Measurements from ENCODE around the gene UBE2D4. TPM values are rescaled to one million over a fixed set of nuclear protein-coding genes. Genes with fewer than 3 reads are reported as not detected.
"Not testable (repeated sequence)": the region's sequence is repeated elsewhere in the genome, so short reads cannot be mapped to it uniquely, and the experiment has no call there.

The UBE2D4 gene
- total and polyA plus RNA-seq, 4 experiments from 2014 or later: 10.9 to 21.9 (median 13.8) TPM

GRCh38 chr7:43898571-43898970 lies 27.7 kb upstream of the UBE2D4 start:
- intact Hi-C loops (cut with micrococcal nuclease); H3K9me3 ChIP-seq (ENCODE audit: control insufficient read depth in 1 of 2, low read length in 2 of 2); H3K9me3 Mint-ChIP-seq; H3K36me3 ChIP-seq (ENCODE audit: insufficient read depth, low read length); CTCF ChIA-PET (ENCODE audit: partially characterized antibody); H3K27me3 Mint-ChIP-seq; H3K4me3 Mint-ChIP-seq; DNase-seq; H3K27me3 ChIP-seq (ENCODE audit: insufficient read depth, low read length); H3K27ac Mint-ChIP-seq; H3K4me3 ChIP-seq (ENCODE audit: low read length in 2 of 2); H3K4me1 ChIP-seq (ENCODE audit: insufficient read depth, low read length); H3K27ac ChIP-seq (ENCODE audit: low read depth, low read length); POLR2A ChIA-PET (ENCODE audit: partially characterized antibody): not testable (repeated sequence)
- Mint-ChIP-seq H3K36me3 (peaks cover 9 to 18% of the 10 kb centered on the region in 2 donors), H3K4me1 (peaks cover 14 to 36% (median 29%) of the 10 kb centered on the region in 4 donors)

GRCh38 chr7:43902542-43903054 lies 23.6 kb upstream of the UBE2D4 start:
- peak overlapping the region in 2 of 7 donors; percentile 12 to 19 for H3K27ac Mint-ChIP-seq
- intact Hi-C loops (cut with micrococcal nuclease): no loop called here
- H3K36me3 Mint-ChIP-seq: peaks cover 3 to 6% of the 10 kb centered on the region in 2 donors
- Histone ChIP-seq H3K4me1 (ENCODE audit: insufficient read depth, low read length) (peaks cover 28% of the 10 kb centered on the region), H3K4me3 (ENCODE audit: low read length in 2 of 2) (no peak overlapping the region), H3K9me3 (ENCODE audit: control insufficient read depth in 1 of 2, low read length in 2 of 2) (no peaks in the 10 kb centered on the region), H3K27me3 (ENCODE audit: insufficient read depth, low read length) (no peaks in the 10 kb centered on the region), H3K27ac (ENCODE audit: low read depth, low read length) (no peak overlapping the region), H3K36me3 (ENCODE audit: insufficient read depth, low read length) (peaks cover 4% of the 10 kb centered on the region)
- H3K27me3 Mint-ChIP-seq: no peaks in the 10 kb centered on the region
- DNase-seq: no peak
- no peaks in the 10 kb centered on the region for H3K9me3 Mint-ChIP-seq
- H3K4me1 Mint-ChIP-seq: peaks cover 22 to 44% (median 37%) of the 10 kb centered on the region in 4 donors
- no peak overlapping the region for H3K4me3 Mint-ChIP-seq
- POLR2A ChIA-PET (ENCODE audit: partially characterized antibody): no interaction called here
- CTCF ChIA-PET (ENCODE audit: partially characterized antibody): no interaction called here

DNA sequence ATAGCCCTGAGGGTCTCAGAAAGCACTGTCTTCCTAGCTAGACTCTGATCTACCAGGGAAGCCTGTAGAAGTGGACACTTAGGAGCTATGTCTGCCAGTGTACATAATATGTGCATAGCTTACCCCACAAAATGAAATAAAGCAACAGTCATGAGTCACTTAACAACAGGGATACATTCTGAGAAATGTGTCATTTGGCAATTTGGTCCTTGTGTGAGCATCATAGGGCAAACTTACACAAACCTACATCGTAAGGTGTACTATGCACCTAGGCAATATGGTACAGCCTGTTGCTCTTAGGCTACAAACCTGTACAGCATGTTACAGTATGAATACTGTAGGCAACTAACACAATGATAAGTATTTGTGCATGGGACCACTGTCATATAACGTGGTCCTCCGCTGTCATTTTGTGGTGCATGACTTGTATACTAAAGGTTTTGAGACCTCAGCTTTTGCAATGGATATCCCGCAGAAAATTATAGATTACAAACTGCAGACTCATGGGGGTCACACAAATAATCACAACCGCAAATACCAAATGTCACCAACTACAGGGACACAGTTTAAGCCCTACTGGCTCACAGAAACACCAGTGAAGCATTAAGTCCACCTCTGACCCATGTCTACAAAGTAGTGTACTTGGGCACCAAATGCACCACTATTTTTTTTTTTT lies 21.6 kb upstream of the UBE2D4 start:
- Mint-ChIP-seq H3K9me3 (no peaks in the 10 kb centered on the region), H3K27me3 (no peaks in the 10 kb centered on the region), H3K4me3 (peak overlapping the region; percentile 39 to 98 (median 97)), H3K36me3 (peaks cover 0 to 6% of the 10 kb centered on the region in 2 donors), H3K4me1 (peaks cover 22 to 50% (median 33%) of the 10 kb centered on the region in 4 donors), H3K27ac (peak overlapping the region in 6 of 7 donors; percentile 14 to 84 (median 44))
- Histone ChIP-seq H3K4me1 (ENCODE audit: insufficient read depth, low read length) (peaks cover 28% of the 10 kb centered on the region), H3K27ac (ENCODE audit: low read depth, low read length) (no peak overlapping the region), H3K27me3 (ENCODE audit: insufficient read depth, low read length) (no peaks in the 10 kb centered on the region), H3K36me3 (ENCODE audit: insufficient read depth, low read length) (no peaks in the 10 kb centered on the region), H3K4me3 (ENCODE audit: low read length in 2 of 2) (no peak overlapping the region), H3K9me3 (ENCODE audit: control insufficient read depth in 1 of 2, low read length in 2 of 2) (no peaks in the 10 kb centered on the region)
- ChIA-PET POLR2A (ENCODE audit: partially characterized antibody) (interaction anchor here (1.4 to 2.2 kb wide), 2 partner anchors 22 to 35 kb away, joined by 7 to 12 read pairs; partner anchors contain the start of genes MRPS24 and UBE2D4), CTCF (ENCODE audit: partially characterized antibody) (interaction anchor here (1.0 kb wide), 1 partner anchor 66 kb away, joined by 3 read pairs; no protein-coding TSS in a partner anchor)
- intact Hi-C loops (cut with micrococcal nuclease): no loop called here
- DNase-seq: no peak

- H3K9me3 ChIP-seq (ENCODE audit: control insufficient read depth in 1 of 2, low read length in 2 of 2): no peaks in the 10 kb centered on the region
- Mint-ChIP-seq H3K4me1 (peaks cover 22 to 50% (median 33%) of the 10 kb centered on the region in 4 donors), H3K9me3 (no peaks in the 10 kb centered on the region), H3K27ac (peak overlapping the region; percentile 84 to 98 (median 96)), H3K36me3 (peaks cover 0 to 6% of the 10 kb centered on the region in 2 donors), H3K27me3 (no peaks in the 10 kb centered on the region), H3K4me3 (peak overlapping the region; percentile 94 to 98 (median 97))
- peak in 1 of 5 donors; percentile 30 for DNase-seq
- peaks cover 28% of the 10 kb centered on the region for H3K4me1 ChIP-seq (ENCODE audit: insufficient read depth, low read length)
- ChIA-PET CTCF (ENCODE audit: partially characterized antibody) (no interaction called here), POLR2A (ENCODE audit: partially characterized antibody) (interaction anchor here (1.4 to 2.2 kb wide), 2 partner anchors 22 to 36 kb away, joined by 7 to 12 read pairs; partner anchors contain the start of genes MRPS24 and UBE2D4)
- peak overlapping the region; percentile 6 to 70 for H3K4me3 ChIP-seq (ENCODE audit: low read length in 2 of 2)
- H3K27me3 ChIP-seq (ENCODE audit: insufficient read depth, low read length): no peaks in the 10 kb centered on the region
- intact Hi-C loops (cut with micrococcal nuclease): no loop called here
- H3K36me3 ChIP-seq (ENCODE audit: insufficient read depth, low read length): no peaks in the 10 kb centered on the region
- H3K27ac ChIP-seq (ENCODE audit: low read depth, low read length): peak overlapping the region; percentile 46
Observed at GRCh38 chr7:43905209-43905946, 20.9 kb upstream of the UBE2D4 start.

DNA sequence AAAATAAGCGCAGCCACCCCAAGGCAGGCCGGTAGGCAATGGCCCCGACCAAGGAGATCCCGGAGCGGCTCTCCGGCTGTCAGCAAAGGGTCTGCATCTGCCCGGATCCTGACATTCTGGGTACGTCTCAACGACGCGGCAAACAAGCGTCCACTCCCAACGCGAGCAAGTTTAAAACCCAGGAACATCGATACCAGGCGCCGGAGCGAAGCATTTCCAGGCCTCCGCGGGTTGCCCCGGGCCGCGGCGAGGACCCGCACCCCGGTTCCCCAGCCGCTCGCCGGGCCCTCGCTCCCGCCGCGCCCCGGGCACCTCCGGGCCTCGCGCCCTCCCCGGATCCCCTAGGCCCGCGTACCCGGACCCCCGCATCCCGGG lies 20.3 kb upstream of the UBE2D4 start:
- CTCF ChIA-PET (ENCODE audit: partially characterized antibody): no interaction called here
- H3K4me1 ChIP-seq (ENCODE audit: insufficient read depth, low read length): peaks cover 28% of the 10 kb centered on the region
- H3K4me3 ChIP-seq (ENCODE audit: low read length in 2 of 2): peak overlapping the region; percentile 6 to 70
- POLR2A ChIA-PET (ENCODE audit: partially characterized antibody): interaction anchor here (1.4 to 2.2 kb wide), 2 partner anchors 21 to 37 kb away, joined by 7 to 12 read pairs; partner anchors contain the start of genes MRPS24 and UBE2D4
- Mint-ChIP-seq H3K27me3 (no peaks in the 10 kb centered on the region), H3K36me3 (peaks cover 0 to 6% of the 10 kb centered on the region in 2 donors), H3K9me3 (no peaks in the 10 kb centered on the region), H3K4me1 (peaks cover 22 to 49% (median 33%) of the 10 kb centered on the region in 4 donors), H3K4me3 (peak overlapping the region; percentile 94 to 98 (median 97)), H3K27ac (peak overlapping the region; percentile 84 to 98 (median 96))
- H3K27ac ChIP-seq (ENCODE audit: low read depth, low read length): peak overlapping the region; percentile 46
- H3K36me3 ChIP-seq (ENCODE audit: insufficient read depth, low read length): no peaks in the 10 kb centered on the region
- DNase-seq: peak; percentile 16 to 34 (median 21)
- no peaks in the 10 kb centered on the region for H3K27me3 ChIP-seq (ENCODE audit: insufficient read depth, low read length)
- intact Hi-C loops (cut with micrococcal nuclease): loop anchor here (1.0 kb wide), 2 partner anchors 20 to 37 kb away; partner anchors contain the start of genes MRPS24 and UBE2D4
- no peaks in the 10 kb centered on the region for H3K9me3 ChIP-seq (ENCODE audit: control insufficient read depth in 1 of 2, low read length in 2 of 2)

GRCh38 chr7:43906331-43907010 lies 19.8 kb upstream of the UBE2D4 start, which contains the start of gene URGCP:
Gene URGCP (minus strand): TSS chr7:43906596. CDS start chr7:43906575, 21 bp downstream.
- H3K36me3 Mint-ChIP-seq: peaks cover 0 to 6% of the 10 kb centered on the region in 2 donors
- H3K9me3 Mint-ChIP-seq: no peaks in the 10 kb centered on the region
- H3K9me3 ChIP-seq (ENCODE audit: control insufficient read depth in 1 of 2, low read length in 2 of 2): no peaks in the 10 kb centered on the region
- peak within 1 kb of the TSS; percentile 84 to 98 (median 96) for H3K27ac Mint-ChIP-seq
- peak; percentile 42 to 55 (median 51) for DNase-seq
- intact Hi-C loops (cut with micrococcal nuclease): loop anchor here (1.0 kb wide), 2 partner anchors 20 to 37 kb away; partner anchors contain the start of genes MRPS24 and UBE2D4
- H3K27ac ChIP-seq (ENCODE audit: low read depth, low read length): peak within 1 kb of the TSS; percentile 62
- H3K4me3 Mint-ChIP-seq: peak within 1 kb of the TSS; percentile 94 to 98 (median 97)
- H3K4me1 ChIP-seq (ENCODE audit: insufficient read depth, low read length): peaks cover 26% of the 10 kb centered on the region
- ChIA-PET POLR2A (ENCODE audit: partially characterized antibody) (interaction anchor here (2.2 kb wide), 1 partner anchor 19 kb away, joined by 18 read pairs; the partner anchor contains the start of gene UBE2D4), CTCF (ENCODE audit: partially characterized antibody) (no interaction called here)
- H3K27me3 ChIP-seq (ENCODE audit: insufficient read depth, low read length): no peaks in the 10 kb centered on the region
- no peaks in the 10 kb centered on the region for H3K36me3 ChIP-seq (ENCODE audit: insufficient read depth, low read length)
- H3K27me3 Mint-ChIP-seq: no peaks in the 10 kb centered on the region
- H3K4me3 ChIP-seq (ENCODE audit: low read length in 2 of 2): peak within 1 kb of the TSS; percentile 36 to 70
- peaks cover 22 to 44% (median 32%) of the 10 kb centered on the region in 4 donors for H3K4me1 Mint-ChIP-seq
